ENCODE data around the gene KHSRP.

Gene KHSRP

DNA sequence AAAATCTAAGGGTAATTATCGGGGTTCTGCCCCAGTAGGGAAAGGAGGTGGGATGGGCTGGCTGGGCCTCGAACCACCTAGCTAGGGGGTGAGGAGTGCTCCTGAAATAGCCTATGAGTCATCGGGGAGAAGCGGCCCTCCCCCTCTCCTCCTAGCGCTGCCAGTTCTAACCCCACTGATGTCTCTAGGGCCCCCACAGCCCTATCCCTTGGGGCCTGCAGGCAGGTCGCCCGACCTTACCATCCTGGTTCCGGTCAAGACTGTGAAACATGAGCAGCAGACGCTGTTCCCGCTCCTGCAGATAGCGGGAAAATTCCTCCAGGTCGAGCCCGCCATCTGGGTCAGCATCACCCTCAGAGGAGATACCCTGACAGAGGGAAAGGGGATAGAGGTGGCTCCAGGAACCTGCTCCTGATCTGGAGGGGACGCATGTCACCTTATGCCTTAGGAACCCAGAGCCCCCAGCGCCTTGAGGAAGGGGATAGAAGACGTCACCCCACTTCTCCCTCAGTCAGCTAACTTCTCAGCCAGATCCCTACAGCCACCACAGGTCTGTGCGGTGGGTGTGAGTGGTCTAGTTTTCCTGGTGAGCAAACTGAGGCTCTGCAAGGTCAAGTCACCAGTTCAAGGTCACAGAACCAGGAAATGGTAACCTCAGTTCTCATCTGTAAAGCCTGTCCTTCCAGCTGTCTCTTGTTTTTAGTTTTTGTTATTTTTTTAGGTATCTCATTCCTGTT is 33.5 kb upstream of the KHSRP start:
- peaks cover 18% of the 10 kb centered on the region for H3K36me3 Mint-ChIP-seq (ENCODE audit: low read depth)
- DNase-seq (no peak), ATAC-seq (no peak)
- H3K4me3 Mint-ChIP-seq, result peak overlapping the region; percentile 80
- no peak overlapping the region for H3K27ac Mint-ChIP-seq
- peaks cover 12% of the 10 kb centered on the region for H3K9me3 Mint-ChIP-seq
- no peaks in the 10 kb centered on the region for H3K27me3 Mint-ChIP-seq
- peaks cover 18% of the 10 kb centered on the region for H3K4me1 Mint-ChIP-seq

DNA sequence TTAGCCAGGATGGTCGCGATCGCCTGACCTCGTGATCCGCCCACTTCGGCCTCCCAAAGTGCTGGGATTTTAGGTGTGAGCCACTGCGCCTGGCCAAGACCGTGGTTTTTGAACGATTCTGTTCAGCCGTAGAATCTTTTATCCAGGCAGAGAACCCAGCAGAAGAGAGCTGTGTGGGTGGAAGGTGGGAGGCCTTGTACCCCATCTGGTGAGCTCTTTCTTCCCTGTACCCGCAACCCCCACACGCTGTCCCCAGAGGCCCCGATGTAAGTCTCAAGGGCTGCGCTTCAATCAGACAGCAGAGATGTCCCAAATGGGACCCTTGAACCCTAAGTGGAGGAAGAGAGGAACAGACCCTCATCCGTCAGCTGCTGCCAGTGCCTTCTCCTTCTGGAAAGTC is 31.3 kb upstream of the KHSRP start:
- Mint-ChIP-seq H3K27ac (no peak overlapping the region), H3K4me3 (no peak overlapping the region)
- ATAC-seq, result no peak

DNA sequence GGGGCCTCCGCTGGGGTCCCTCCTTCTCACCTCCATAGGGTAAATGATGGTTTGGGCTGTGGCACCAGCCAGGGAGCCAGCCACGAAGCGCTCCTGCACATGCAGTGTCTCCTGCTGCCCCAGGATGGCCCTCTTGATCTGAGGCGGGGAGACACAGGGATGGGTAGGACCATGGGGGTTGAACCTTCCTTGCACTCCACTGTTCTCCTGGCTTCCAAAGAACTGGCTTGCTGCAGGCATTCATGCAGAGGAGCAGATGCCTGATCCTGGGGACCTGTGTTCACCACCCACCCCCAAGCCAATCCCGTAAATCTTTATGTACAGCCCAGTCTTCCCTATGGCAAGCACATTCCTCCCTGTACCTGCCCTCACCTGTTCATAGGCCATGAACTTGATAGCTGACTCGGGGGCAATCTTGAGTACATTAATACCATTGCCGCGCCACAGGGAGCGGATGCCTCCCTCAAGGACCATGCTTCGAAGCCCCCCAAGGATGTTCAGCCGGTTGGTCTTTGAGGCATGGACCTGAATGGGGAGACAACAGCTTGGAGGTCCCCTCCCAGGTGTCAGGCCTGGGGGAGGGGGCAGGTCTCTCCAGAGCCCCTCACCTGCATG is 29.4 kb upstream of the KHSRP start:
- Mint-ChIP-seq H3K27me3 (no peaks in the 10 kb centered on the region), H3K9me3 (peaks cover 12% of the 10 kb centered on the region), H3K27ac (no peak overlapping the region), H3K4me1 (peaks cover 11% of the 10 kb centered on the region), H3K4me3 (no peak overlapping the region), H3K36me3 (ENCODE audit: low read depth) (peaks cover 18% of the 10 kb centered on the region)
- DNase-seq (no peak), ATAC-seq (no peak)

More for the DNA sequence above, 31.3 kb upstream of the KHSRP start:
- Mint-ChIP-seq H3K36me3 (ENCODE audit: low read depth) (peaks cover 18% of the 10 kb centered on the region), H3K4me1 (peaks cover 18% of the 10 kb centered on the region), H3K27me3 (no peaks in the 10 kb centered on the region), H3K9me3 (peaks cover 12% of the 10 kb centered on the region)
- no peak for DNase-seq

DNA sequence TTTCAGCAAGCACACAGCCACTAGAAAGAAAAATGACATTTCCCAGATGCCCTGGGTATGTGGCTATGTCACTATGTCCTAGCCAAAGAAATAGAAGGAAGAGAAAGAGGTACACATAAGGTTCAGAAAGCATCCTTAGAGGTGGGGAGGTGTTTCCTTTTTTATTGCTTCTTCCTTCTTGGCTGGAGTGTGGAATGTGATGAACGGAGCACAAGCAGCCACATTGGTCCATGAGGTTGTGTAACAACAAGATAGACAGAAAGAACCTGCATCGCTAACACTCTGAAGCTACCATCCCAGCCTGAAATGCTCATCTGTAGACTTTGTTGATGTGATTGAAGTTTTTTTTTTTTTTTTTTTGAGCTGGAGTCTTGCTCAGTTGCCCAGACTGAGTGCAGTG is 28.3 kb upstream of the KHSRP start:
- ATAC-seq, result no peak
- Mint-ChIP-seq H3K4me1 (no peaks in the 10 kb centered on the region), H3K27me3 (no peaks in the 10 kb centered on the region), H3K4me3 (no peak overlapping the region), H3K27ac (no peak overlapping the region), H3K36me3 (ENCODE audit: low read depth) (peaks cover 18% of the 10 kb centered on the region), H3K9me3 (peaks cover 12% of the 10 kb centered on the region)
- DNase-seq, result no peak

DNA sequence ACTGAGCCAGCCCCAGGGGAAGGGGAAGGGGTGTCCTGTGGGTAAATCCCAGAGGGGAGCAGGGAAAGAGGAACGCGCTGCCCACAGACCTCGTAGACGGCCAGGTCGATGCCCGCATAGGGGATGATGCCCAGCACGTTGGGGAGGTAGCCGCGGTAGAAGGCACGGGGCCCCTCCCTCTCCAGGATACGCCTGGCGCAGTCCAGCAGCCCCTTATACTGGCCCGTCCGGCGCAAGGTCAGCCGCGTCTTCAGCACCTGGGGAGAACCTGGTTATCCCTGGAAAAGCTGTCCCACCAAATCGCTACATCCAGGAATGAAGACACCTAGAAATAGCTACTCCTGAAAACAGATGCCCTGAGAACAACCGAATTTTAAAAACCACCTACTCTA is 27.6 kb upstream of the KHSRP start:
- H3K36me3 Mint-ChIP-seq (ENCODE audit: low read depth), result peaks cover 18% of the 10 kb centered on the region
- ATAC-seq (no peak), DNase-seq (no peak)
- H3K9me3 Mint-ChIP-seq, result peaks cover 12% of the 10 kb centered on the region
- no peak overlapping the region for H3K27ac Mint-ChIP-seq
- H3K4me3 Mint-ChIP-seq, result no peak overlapping the region
- no peaks in the 10 kb centered on the region for H3K27me3 Mint-ChIP-seq
- H3K4me1 Mint-ChIP-seq, result no peaks in the 10 kb centered on the region

DNA sequence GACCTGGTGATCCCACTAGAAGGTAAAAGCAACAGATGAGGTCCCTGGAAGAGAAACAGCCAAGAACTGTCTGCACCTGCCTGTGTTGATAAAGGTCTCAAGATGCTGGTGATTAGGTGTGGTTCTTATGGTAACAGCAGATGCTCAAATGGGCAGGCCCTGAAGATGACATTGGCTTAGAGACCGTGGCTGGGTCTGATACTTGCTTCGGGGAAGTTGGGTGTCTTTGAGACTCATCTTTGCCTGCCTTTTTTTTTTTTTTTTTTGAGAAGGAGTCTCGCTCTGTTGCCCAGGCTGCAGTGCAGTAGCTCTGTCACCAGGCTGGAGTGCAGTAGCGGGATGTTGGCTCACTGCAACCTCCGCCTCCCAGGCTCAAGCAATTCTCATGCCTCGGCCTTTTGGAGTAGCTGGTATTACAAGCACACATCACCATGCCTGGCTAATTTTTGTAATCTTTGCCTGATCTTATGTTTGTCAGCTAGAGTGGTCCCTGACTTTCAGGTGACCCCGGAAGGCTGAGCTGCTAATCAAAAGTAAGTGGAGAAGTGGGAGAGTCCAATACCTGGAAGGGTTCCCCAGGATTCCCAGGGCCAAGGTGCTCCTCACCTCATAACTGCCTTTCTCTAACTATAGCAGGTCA is 27.1 kb upstream of the KHSRP start:
- Mint-ChIP-seq H3K27me3 (no peaks in the 10 kb centered on the region), H3K27ac (no peak overlapping the region), H3K4me3 (no peak overlapping the region), H3K4me1 (no peaks in the 10 kb centered on the region), H3K9me3 (peaks cover 12% of the 10 kb centered on the region), H3K36me3 (ENCODE audit: low read depth) (peaks cover 18% of the 10 kb centered on the region)
- ATAC-seq (no peak), DNase-seq (no peak)

DNA sequence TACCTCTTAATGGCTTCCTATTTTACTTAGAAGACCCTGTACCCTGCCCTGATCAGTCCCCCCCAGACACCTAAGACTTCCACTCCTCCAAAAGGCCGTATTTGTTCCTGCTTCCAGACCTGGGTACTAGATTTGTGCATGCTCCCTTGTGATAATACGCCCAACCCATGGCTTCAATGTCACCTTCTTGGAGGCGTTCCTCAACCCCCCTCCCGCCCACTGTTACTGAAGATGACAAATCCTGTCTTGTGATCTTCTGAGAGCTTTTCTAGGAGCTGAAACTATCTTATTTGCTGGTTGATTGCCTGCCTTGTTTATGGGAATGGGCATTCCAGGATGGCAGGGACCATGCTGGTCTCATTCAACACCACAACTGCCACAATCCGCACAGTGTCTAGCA is 25.6 kb upstream of the KHSRP start:
- Mint-ChIP-seq H3K4me3 (no peak overlapping the region), H3K27me3 (no peaks in the 10 kb centered on the region), H3K4me1 (no peaks in the 10 kb centered on the region), H3K9me3 (peaks cover 10% of the 10 kb centered on the region), H3K36me3 (ENCODE audit: low read depth) (peaks cover 15% of the 10 kb centered on the region), H3K27ac (no peak overlapping the region)
- ATAC-seq, result no peak
- DNase-seq, result no peak

DNA sequence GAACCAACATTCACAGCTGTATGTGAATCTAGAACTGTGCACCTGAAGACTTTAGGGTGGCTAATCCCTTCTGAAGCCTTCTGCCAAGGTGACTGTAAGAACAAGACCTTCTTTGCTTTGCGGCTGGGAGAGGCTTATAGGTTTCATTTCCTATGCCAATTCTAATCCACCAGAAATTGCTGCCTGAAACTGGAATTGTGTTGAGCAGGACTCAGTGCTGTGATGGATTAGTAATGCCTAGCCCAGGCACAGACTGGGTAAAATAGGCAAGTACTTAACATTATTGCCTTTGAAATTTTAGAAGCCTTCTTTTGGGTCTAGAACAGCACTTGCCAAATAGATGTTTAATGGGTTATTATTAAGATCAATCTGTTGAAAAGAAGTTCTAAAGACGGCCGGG is 23.4 kb upstream of the KHSRP start:
- Mint-ChIP-seq H3K36me3 (ENCODE audit: low read depth) (peaks cover 3% of the 10 kb centered on the region), H3K27me3 (no peaks in the 10 kb centered on the region), H3K4me1 (no peaks in the 10 kb centered on the region), H3K9me3 (no peaks in the 10 kb centered on the region), H3K27ac (no peak overlapping the region), H3K4me3 (no peak overlapping the region)
- ATAC-seq (no peak), DNase-seq (no peak)

DNA sequence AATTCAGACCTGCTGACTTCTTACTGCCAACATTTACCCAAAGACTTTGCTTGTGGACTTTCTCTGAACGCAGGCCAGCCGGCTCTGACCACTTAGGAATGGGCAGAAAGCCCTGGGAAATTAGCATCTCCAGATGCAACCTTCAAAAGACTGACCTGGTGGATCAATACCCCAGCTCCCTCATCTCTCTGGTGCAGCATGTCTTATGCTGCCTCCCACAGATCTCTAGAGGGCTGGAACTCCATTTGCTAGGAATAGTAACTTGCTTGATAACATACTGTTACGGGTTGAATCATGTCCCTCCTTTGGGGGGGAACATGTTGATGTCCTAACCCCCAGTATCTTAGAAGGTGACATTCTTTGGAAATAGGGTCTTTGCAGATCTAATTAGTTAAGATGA is 21.8 kb upstream of the KHSRP start:
- H3K4me3 Mint-ChIP-seq, result no peak overlapping the region
- H3K27me3 Mint-ChIP-seq, result no peaks in the 10 kb centered on the region
- ATAC-seq, result no peak
- H3K36me3 Mint-ChIP-seq (ENCODE audit: low read depth), result peaks cover 3% of the 10 kb centered on the region
- no peaks in the 10 kb centered on the region for H3K4me1 Mint-ChIP-seq
- no peak for DNase-seq
- no peaks in the 10 kb centered on the region for H3K9me3 Mint-ChIP-seq
- H3K27ac Mint-ChIP-seq, result no peak overlapping the region

DNA sequence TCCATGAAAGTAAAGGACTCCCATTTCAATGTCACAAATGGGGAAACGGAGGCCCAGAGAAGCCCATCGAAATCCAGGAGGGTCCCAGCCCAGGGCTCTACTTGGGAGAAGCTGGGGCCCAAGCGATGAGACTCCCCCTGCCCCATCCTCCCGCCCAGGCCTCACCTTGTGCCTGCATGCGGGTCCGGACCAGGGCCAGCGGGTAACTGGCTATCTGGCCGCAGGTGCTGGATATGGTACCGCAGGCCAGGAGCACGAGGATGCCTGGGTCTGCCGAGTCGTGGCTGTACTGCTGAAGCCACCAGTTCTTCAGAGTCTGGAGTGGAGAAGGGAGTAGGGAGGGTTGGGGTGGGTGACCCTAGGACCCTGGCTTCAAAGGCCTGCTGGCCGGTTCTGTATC is 19.4 kb upstream of the KHSRP start:
- DNase-seq (no peak), ATAC-seq (no peak)
- Mint-ChIP-seq H3K27ac (no peak overlapping the region), H3K9me3 (no peaks in the 10 kb centered on the region), H3K27me3 (no peaks in the 10 kb centered on the region), H3K36me3 (ENCODE audit: low read depth) (peaks cover 3% of the 10 kb centered on the region), H3K4me1 (no peaks in the 10 kb centered on the region), H3K4me3 (no peak overlapping the region)

DNA sequence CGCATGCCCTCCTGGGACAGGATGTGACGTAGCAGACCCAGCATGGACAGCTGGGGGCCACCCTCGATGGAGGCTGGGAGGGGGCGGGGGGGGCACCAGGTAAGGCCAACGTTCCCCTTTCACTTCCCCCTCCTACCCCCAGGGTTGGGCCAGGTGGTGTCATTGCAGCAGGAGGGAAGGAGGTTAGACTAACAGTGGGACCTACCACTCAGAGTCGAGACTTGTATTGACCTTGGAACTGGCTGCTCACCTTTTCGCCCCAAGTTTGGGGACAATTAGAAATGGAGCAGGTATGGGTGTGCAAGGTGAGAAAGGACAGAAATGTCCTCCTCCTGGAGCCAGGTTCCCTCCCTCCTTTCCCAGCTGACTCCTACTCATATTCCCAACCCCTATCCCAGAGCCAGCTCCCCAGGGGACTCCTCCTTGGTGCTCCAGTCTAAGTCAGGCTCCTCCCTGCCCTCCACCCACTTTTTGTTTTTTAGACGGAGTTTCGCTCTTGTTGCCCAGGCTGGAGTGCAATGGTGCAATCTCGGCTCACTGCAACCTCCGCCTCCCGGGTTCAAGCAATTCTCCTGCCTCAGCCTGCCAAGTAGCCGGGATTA is 17.6 kb upstream of the KHSRP start:
- Mint-ChIP-seq H3K4me3 (no peak overlapping the region), H3K36me3 (ENCODE audit: low read depth) (peaks cover 3% of the 10 kb centered on the region), H3K27me3 (no peaks in the 10 kb centered on the region), H3K27ac (no peak overlapping the region), H3K9me3 (no peaks in the 10 kb centered on the region), H3K4me1 (no peaks in the 10 kb centered on the region)
- no peak for DNase-seq
- ATAC-seq, result no peak

DNA sequence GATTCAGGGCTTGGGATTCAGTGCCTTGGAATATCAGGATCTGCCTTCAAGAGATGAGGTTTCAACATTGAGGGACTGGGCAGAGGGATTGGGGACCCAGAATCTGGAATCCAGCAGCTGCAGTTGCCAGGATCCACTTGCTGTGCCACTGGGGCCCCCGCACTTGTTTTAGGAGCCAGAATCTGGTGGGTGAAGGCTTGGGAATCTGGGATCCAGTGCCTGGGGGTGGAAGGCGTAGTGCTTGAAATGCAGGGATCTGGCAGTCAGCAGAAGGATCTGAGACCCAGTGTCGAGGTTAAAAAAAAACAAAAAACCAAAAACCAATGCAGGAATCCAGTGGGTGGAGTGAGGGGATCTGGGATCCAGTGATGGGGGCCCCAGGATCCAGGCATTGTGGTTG is 16.3 kb upstream of the KHSRP start:
- H3K27me3 Mint-ChIP-seq, result no peaks in the 10 kb centered on the region
- H3K4me1 Mint-ChIP-seq, result no peaks in the 10 kb centered on the region
- ATAC-seq (no peak), DNase-seq (no peak)
- H3K9me3 Mint-ChIP-seq, result no peaks in the 10 kb centered on the region
- no peak overlapping the region for H3K4me3 Mint-ChIP-seq
- H3K36me3 Mint-ChIP-seq (ENCODE audit: low read depth), result peaks cover 2% of the 10 kb centered on the region
- H3K27ac Mint-ChIP-seq, result no peak overlapping the region

DNA sequence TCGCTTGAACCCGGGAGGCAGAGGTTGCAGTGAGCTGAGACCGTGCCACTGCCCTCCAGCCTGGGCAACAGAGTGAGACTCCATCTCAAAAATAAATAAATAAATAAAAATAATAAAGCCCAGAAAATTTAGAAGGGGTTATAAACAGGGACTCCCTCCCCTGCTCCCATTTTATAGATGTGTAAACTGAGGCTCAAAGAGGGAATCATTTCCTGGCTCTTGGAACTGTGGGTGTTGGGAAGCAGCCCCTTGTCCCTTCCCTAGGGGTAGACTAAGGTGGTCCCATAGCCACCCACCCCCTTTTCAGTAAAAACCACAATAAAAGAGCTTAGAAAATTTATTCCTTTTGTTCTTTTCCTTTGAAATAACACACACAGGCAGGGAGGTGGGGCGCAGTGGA is 15.1 kb upstream of the KHSRP start:
- no peak for ATAC-seq
- H3K27me3 Mint-ChIP-seq, result no peaks in the 10 kb centered on the region
- H3K9me3 Mint-ChIP-seq, result no peaks in the 10 kb centered on the region
- H3K4me1 Mint-ChIP-seq, result no peaks in the 10 kb centered on the region
- no peak overlapping the region for H3K4me3 Mint-ChIP-seq
- H3K27ac Mint-ChIP-seq, result no peak overlapping the region
- no peaks in the 10 kb centered on the region for H3K36me3 Mint-ChIP-seq (ENCODE audit: low read depth)
- no peak for DNase-seq

DNA sequence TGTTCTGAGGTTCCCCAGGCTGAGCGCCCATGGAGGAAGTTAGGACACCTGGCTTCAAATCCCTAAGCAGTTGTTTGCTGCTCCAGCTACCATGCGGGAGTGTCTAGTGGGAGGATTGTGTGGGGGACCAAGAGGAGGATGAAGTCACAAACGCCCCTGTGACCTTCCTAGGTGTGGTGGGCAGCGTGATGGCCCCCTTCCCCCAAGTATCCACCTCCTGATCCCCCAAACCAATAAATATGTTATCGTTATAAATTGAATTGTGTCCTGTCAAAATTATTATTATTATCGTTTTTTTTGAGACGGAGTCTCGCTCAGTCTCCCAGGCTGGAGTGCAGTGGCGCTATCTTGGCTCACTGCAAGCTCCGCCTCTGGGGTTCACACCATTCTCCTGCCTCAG is 9.1 kb upstream of the KHSRP start, which contains the start of gene SLC25A41:
TSS of gene SLC25A41 (minus strand) at position 101 of the 400 bp plus-strand sequence. CDS start at position 31, 70 bp downstream.
- H3K36me3 Mint-ChIP-seq (ENCODE audit: low read depth), result no peaks in the 10 kb centered on the region
- no peak within 1 kb of the TSS for H3K27ac Mint-ChIP-seq

DNA sequence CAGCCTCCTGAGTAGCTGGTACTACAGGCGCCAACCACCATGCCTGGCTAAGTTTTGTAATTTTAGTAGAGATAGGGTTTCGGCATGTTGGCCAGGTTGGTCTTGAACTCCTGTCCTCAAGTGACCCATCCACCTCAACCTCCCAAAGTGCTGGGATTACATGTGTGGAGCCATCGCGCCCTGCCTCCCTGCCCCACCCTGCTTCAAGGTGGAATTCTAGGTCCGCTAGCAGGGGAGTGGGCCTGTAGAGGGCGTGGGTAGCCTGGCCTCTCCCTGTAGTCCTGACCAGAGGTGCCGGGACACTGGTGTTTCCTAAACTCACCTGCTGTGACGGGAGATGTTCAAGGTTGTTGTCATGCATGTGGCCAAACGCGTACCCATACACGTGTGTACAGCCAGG is 8.6 kb upstream of the KHSRP start:
- Mint-ChIP-seq H3K36me3 (ENCODE audit: low read depth) (no peaks in the 10 kb centered on the region), H3K27ac (no peak overlapping the region), H3K4me1 (peaks cover 4% of the 10 kb centered on the region), H3K4me3 (no peak overlapping the region), H3K27me3 (peaks cover 3% of the 10 kb centered on the region), H3K9me3 (no peaks in the 10 kb centered on the region)
- no peak for ATAC-seq
- DNase-seq, result no peak

More for the DNA sequence above, 9.1 kb upstream of the KHSRP start, which contains the start of gene SLC25A41:
- Mint-ChIP-seq H3K27me3 (peaks cover 3% of the 10 kb centered on the region), H3K4me3 (no peak within 1 kb of the TSS), H3K4me1 (peaks cover 4% of the 10 kb centered on the region), H3K9me3 (no peaks in the 10 kb centered on the region)
- no peak for DNase-seq
- ATAC-seq, result no peak
